22Rv1 (cell line): ENCODE measurements around the gene CEACAM16.
A peak's percentile ranks its signal among the peaks of the same experiment; 100 is the strongest.

Experiments
- H3K27ac ChIP-seq: fragments of 450-650 bp; 2 replicates; pipeline ENCODE4 v1.5.1; 2017
- CTCF ChIP-seq: fragments of 450-650 bp; IDR thresholded peaks from 2 replicates; pipeline ENCODE4 v1.5.1; 2017; ENCODE audit warnings: mild to moderate bottlenecking
- ZFX ChIP-seq: fragments of 450-650 bp; IDR thresholded peaks from 2 replicates; pipeline ENCODE4 v1.6.1; 2017; ENCODE audit warnings: antibody characterized with exemption, borderline replicate concordance

Gene CEACAM16

GRCh38 chr19:44725251-44725650 is 26.3 kb downstream of the CEACAM16 start:
- peak overlapping the region; percentile 68 for H3K27ac ChIP-seq
- TF ChIP-seq CTCF (no peak), ZFX (no peak)

- TF ChIP-seq ZFX (no peak), CTCF (no peak)
- H3K27ac ChIP-seq, result peak overlapping the region; percentile 68
Observed at GRCh38 chr19:44725684-44726083, 26.7 kb downstream of the CEACAM16 start.

GRCh38 chr19:44726465-44726864 is 27.5 kb downstream of the CEACAM16 start:
- H3K27ac ChIP-seq, result peak overlapping the region; percentile 68; the same call in 1 of the 2 replicates
- TF ChIP-seq ZFX, result no peak
- no peak for TF ChIP-seq CTCF

- TF ChIP-seq ZFX, result no peak
- no peak for TF ChIP-seq CTCF
- H3K27ac ChIP-seq, result 0 out of 2 replicates have a peak overlapping the region, but pooled peaks have one; percentile 4
Observed at GRCh38 chr19:44728178-44728577, 29.2 kb downstream of the CEACAM16 start.

- H3K27ac ChIP-seq, result no peak overlapping the region
- TF ChIP-seq CTCF, result no peak
- no peak for TF ChIP-seq ZFX
Observed at GRCh38 chr19:44729516-44730033, 30.6 kb downstream of the CEACAM16 start.

- no peak for TF ChIP-seq ZFX
- no peak for TF ChIP-seq CTCF
Observed at GRCh38 chr19:44731081-44731480, 32.1 kb downstream of the CEACAM16 start.

GRCh38 chr19:44731622-44732021 is 32.7 kb downstream of the CEACAM16 start:
- H3K27ac ChIP-seq, result no peak overlapping the region
- TF ChIP-seq ZFX (no peak), CTCF (no peak)

More at GRCh38 chr19:44731081-44731480, 32.1 kb downstream of the CEACAM16 start:
- no peak overlapping the region for H3K27ac ChIP-seq
